ENCODE results near the gene RNF32. TPM values are rescaled to one million over a fixed set of nuclear protein-coding genes. Genes with fewer than 3 reads are reported as not detected.

RNF32 gene
- total and polyA plus RNA-seq, 2 of the 13 experiments (the other 11 are each of a cell fraction or from before 2014, with no cell fraction given): not detected

DNA sequence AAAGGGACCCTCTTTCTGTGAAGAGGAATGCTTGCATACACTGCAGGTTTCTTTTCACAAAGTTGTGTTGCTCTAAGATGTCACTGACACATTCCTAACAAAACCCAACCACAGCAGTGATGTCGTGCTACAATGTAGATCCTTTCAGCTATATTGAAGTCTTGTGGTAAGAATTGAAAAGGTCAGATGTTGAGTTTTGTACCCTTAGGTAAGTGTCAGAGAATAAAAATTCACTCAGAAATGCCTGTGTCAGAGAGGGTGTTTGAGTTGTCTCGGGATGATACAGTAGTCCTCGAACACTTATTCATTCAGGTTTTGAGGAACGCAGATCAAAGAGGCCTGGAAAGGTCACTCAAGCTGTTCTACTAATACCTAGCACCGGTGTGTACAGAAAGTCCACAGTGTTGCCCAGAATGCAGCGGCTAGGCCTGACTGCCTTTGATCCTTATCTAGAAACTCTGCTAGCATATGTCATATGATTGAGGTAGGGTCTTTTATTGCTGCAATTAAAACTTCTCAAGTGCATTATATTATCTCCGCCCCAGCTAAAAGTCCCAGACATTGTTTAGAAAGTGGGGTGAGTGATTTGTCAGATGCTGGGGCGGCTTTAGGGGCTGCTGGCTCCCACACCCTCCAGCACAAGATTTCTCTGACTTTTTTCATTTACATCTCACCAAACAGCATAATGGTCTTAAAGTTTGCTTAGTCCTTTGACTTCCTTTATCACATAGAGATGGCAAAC lies 26.0 kb downstream of the RNF32 start (continued):
- no peak for TF ChIP-seq AKAP8 (CRISPR knock-in tag; IDR thresholded peaks at IDR 0.05)
- no peak for TF ChIP-seq ZNF713 (CRISPR knock-in tag; IDR thresholded peaks at IDR 0.05)
- TF ChIP-seq, protein P1, sequence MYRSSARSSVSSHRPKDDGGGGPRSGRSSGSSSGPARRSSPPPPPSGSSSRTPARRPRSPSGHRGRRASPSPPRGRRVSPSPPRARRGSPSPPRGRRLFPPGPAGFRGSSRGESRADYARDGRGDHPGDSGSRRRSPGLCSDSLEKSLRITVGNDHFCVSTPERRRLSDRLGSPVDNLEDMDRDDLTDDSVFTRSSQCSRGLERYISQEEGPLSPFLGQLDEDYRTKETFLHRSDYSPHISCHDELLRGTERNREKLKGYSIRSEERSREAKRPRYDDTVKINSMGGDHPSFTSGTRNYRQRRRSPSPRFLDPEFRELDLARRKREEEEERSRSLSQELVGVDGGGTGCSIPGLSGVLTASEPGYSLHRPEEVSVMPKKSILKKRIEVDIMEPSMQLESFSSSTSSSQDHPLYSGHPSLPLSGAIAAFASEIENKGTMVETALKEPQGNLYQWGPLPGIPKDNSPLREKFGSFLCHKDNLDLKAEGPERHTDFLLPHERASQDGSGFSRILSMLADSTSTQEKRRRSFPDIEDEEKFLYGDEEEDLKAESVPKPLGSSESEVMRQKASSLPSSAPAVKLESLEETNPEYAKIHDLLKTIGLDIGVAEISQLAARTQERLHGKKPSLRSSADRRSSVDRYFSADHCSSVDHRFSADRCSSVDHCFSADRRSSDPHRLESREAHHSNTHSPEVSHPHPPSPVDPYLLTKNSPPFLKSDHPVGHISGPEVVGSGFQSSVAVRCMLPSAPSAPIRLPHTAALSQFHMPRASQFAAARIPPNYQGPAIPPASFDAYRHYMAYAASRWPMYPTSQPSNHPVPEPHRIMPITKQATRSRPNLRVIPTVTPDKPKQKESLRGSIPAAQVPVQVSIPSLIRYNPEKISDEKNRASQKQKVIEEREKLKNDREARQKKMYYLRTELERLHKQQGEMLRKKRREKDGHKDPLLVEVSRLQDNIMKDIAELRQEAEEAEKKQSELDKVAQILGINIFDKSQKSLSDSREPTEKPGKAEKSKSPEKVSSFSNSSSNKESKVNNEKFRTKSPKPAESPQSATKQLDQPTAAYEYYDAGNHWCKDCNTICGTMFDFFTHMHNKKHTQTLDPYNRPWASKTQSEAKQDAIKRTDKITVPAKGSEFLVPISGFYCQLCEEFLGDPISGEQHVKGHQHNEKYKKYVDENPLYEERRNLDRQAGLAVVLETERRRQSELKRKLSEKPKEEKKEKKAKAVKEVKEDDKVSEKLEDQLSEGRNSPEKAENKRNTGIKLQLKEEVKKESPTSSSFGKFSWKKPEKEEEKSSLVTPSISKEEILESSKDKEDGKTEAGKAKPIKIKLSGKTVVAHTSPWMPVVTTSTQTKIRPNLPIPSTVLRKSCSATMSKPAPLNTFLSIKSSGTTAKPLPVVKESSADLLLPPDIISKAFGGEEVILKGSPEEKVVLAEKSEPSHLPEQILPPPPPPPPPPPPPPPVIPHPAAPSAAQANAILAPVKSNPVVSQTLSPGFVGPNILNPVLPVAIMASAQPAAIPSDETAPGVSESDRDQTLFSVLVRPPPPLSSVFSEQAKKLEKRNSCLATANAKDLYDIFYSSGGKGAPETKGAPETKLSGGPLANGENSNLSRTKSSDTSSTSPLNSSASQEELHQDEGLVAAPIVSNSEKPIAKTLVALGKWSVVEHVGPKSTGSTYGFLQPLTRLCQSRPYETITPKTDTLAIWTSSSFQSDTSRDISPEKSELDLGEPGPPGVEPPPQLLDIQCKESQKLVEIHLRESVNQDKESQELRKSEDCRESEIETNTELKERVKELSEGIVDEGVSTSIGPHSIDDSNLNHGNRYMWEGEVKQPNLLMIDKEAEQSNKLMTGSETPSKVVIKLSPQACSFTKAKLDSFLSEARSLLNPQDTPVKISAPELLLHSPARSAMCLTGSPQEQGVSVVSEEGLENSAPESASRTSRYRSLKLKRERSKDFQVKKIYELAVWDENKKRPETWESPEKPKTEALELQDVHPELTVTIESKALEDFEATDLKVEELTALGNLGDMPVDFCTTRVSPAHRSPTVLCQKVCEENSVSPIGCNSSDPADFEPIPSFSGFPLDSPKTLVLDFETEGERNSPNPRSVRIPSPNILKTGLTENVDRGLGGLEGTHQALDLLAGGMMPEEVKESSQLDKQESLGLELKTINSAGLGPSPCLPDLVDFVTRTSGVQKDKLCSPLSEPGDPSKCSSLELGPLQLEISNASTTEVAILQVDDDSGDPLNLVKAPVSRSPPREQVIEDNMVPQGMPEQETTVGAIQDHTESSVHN (CRISPR knock-in tag; IDR thresholded peaks at IDR 0.05): no peak
- TF ChIP-seq NAIF1 (CRISPR knock-in tag; IDR thresholded peaks at IDR 0.05; ENCODE audit: borderline replicate concordance): no peak
- no peak for TF ChIP-seq ZBTB21 (CRISPR knock-in tag; IDR thresholded peaks at IDR 0.05)
- TF ChIP-seq, protein P2, sequence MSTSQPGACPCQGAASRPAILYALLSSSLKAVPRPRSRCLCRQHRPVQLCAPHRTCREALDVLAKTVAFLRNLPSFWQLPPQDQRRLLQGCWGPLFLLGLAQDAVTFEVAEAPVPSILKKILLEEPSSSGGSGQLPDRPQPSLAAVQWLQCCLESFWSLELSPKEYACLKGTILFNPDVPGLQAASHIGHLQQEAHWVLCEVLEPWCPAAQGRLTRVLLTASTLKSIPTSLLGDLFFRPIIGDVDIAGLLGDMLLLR (CRISPR knock-in tag; IDR thresholded peaks at IDR 0.05): no peak
- TF ChIP-seq HCFC1 (IDR thresholded peaks at IDR 0.05; ENCODE audit: low read depth, low read length): no peak
- TF ChIP-seq, protein P3, sequence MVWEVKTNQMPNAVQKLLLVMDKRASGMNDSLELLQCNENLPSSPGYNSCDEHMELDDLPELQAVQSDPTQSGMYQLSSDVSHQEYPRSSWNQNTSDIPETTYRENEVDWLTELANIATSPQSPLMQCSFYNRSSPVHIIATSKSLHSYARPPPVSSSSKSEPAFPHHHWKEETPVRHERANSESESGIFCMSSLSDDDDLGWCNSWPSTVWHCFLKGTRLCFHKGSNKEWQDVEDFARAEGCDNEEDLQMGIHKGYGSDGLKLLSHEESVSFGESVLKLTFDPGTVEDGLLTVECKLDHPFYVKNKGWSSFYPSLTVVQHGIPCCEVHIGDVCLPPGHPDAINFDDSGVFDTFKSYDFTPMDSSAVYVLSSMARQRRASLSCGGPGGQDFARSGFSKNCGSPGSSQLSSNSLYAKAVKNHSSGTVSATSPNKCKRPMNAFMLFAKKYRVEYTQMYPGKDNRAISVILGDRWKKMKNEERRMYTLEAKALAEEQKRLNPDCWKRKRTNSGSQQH (CRISPR knock-in tag; IDR thresholded peaks at IDR 0.05; ENCODE audit: low read depth): no peak
- TF ChIP-seq, protein P4, sequence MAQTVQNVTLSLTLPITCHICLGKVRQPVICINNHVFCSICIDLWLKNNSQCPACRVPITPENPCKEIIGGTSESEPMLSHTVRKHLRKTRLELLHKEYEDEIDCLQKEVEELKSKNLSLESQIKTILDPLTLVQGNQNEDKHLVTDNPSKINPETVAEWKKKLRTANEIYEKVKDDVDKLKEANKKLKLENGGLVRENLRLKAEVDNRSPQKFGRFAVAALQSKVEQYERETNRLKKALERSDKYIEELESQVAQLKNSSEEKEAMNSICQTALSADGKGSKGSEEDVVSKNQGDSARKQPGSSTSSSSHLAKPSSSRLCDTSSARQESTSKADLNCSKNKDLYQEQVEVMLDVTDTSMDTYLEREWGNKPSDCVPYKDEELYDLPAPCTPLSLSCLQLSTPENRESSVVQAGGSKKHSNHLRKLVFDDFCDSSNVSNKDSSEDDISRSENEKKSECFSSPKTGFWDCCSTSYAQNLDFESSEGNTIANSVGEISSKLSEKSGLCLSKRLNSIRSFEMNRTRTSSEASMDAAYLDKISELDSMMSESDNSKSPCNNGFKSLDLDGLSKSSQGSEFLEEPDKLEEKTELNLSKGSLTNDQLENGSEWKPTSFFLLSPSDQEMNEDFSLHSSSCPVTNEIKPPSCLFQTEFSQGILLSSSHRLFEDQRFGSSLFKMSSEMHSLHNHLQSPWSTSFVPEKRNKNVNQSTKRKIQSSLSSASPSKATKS (CRISPR knock-in tag; IDR thresholded peaks at IDR 0.05): no peak
- TF ChIP-seq, protein P5, sequence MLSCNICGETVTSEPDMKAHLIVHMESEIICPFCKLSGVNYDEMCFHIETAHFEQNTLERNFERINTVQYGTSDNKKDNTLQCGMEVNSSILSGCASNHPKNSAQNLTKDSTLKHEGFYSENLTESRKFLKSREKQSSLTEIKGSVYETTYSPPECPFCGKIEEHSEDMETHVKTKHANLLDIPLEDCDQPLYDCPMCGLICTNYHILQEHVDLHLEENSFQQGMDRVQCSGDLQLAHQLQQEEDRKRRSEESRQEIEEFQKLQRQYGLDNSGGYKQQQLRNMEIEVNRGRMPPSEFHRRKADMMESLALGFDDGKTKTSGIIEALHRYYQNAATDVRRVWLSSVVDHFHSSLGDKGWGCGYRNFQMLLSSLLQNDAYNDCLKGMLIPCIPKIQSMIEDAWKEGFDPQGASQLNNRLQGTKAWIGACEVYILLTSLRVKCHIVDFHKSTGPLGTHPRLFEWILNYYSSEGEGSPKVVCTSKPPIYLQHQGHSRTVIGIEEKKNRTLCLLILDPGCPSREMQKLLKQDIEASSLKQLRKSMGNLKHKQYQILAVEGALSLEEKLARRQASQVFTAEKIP (CRISPR knock-in tag; IDR thresholded peaks at IDR 0.05; ENCODE audit: borderline replicate concordance): no peak
- no peak for TF ChIP-seq ZNF430 (CRISPR knock-in tag; IDR thresholded peaks at IDR 0.05)
- TF ChIP-seq, protein P6, sequence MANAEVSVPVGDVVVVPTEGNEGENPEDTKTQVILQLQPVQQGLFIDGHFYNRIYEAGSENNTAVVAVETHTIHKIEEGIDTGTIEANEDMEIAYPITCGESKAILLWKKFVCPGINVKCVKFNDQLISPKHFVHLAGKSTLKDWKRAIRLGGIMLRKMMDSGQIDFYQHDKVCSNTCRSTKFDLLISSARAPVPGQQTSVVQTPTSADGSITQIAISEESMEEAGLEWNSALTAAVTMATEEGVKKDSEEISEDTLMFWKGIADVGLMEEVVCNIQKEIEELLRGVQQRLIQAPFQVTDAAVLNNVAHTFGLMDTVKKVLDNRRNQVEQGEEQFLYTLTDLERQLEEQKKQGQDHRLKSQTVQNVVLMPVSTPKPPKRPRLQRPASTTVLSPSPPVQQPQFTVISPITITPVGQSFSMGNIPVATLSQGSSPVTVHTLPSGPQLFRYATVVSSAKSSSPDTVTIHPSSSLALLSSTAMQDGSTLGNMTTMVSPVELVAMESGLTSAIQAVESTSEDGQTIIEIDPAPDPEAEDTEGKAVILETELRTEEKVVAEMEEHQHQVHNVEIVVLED (CRISPR knock-in tag; IDR thresholded peaks at IDR 0.05; ENCODE audit: borderline replicate concordance): no peak

Data from HepG2 (cell line).